A549 (cell line): ENCODE results near the gene LIMCH1. TPM values are rescaled to one million over a fixed set of nuclear protein-coding genes. Genes with fewer than 3 reads are reported as not detected.

Experiments used
- ATAC-seq, 2 experiments: fragments of 200-7000 bp in 1 of 2; fragments of >200 bp in 1 of 2; cut with Nextera tagmentation in 1 of 2; cut with Tn5 transposase in 1 of 2; 3 replicates each; pipeline versions ENCODE4 v1.8.0 to v1.9.1; 2018 to 2020; ENCODE audit warnings: mild to moderate bottlenecking in 1 of 2, moderate library complexity in 1 of 2
- CTCF ChIA-PET: fragments of 300-600 bp; sonication (Branson Sonifier 250); formaldehyde crosslinking; extraction: SDS; loops from one replicate; lab custom pipeline; 2021; ENCODE audit warnings: antibody characterized with exemption, inconsistent platforms; lab: Yijun Ruan, JAX
- POLR2A ChIA-PET: fragments of 350-600 bp; formaldehyde crosslinking; extraction: SDS; loops from one replicate; lab custom pipeline; 2021; ENCODE audit warnings: antibody characterized with exemption, inconsistent platforms; lab: Yijun Ruan, JAX
- DNase-seq, 2 experiments: peaks; one replicate each; pipeline versions ENCODE4 v3.0.0 to v3.0.0-alpha.2; 2011 to 2016; ENCODE audit warnings: low read depth in 1 of 2, low spot score in 1 of 2
- FAIRE-seq: peaks from 2 replicates; lab custom pipeline; 2011; peaks lifted over from hg19 to GRCh38; lab: Jason Lieb, UNC
- H3K27ac ChIP-seq, 2 experiments: fragments of >200 bp; sonication (Bioruptor Twin); formaldehyde crosslinking; 3 replicates each; pipeline ENCODE4 v1.5.1; 2016 to 2017
- H3K4me1 ChIP-seq: fragments of >200 bp; sonication (Bioruptor Twin); formaldehyde crosslinking; 3 replicates; pipeline ENCODE4 v1.6.1; 2016
- H3K4me2 ChIP-seq: fragments of >200 bp; sonication (Bioruptor Twin); formaldehyde crosslinking; 3 replicates; pipeline ENCODE4 v1.6.1; 2016
- H3K4me3 ChIP-seq: fragments of >200 bp; sonication (Bioruptor Twin); formaldehyde crosslinking; 3 replicates; pipeline ENCODE4 v1.5.1; 2016
- H3K9me3 ChIP-seq: fragments of >200 bp; sonication (Bioruptor Twin); formaldehyde crosslinking; 3 replicates; pipeline ENCODE4 v1.6.1; 2016
- BHLHE40 ChIP-seq: IDR thresholded peaks from 2 replicates; pipeline ENCODE4 v1.6.1; 2012; ENCODE audit warnings: low read depth, low read length, inconsistent platforms
- CEBPB ChIP-seq, 2 experiments: fragments of >200 bp in 1 of 2; sonication (Bioruptor Twin) in 1 of 2; formaldehyde crosslinking in 1 of 2; IDR thresholded peaks; 2 replicates each; pipeline ENCODE4 v1.6.1; 2012 to 2016
- CHD2 ChIP-seq: fragments of 150-350 bp; IDR thresholded peaks from 2 replicates; pipeline ENCODE4 v1.6.1; 2014; ENCODE audit warnings: low read length; ENCODE audit not compliant: partially characterized antibody
- HDAC2 ChIP-seq: fragments of 200-600 bp; sonication (generic); IDR thresholded peaks from 2 replicates; pipeline ENCODE4 v1.6.1; 2016
- KDM5A ChIP-seq: fragments of 200-600 bp; sonication (generic); IDR thresholded peaks from 2 replicates; pipeline ENCODE4 v1.6.1; 2016; ENCODE audit warnings: antibody characterized with exemption, mild to moderate bottlenecking
- MAZ ChIP-seq: fragments of 150-350 bp; IDR thresholded peaks from 2 replicates; pipeline ENCODE4 v1.6.1; 2014; ENCODE audit warnings: antibody characterized with exemption, low read depth, low read length, borderline replicate concordance
- PBX3 ChIP-seq: IDR thresholded peaks from 2 replicates; pipeline ENCODE4 v1.6.1; 2012
- POLR2A ChIP-seq: IDR thresholded peaks from 2 replicates; pipeline ENCODE4 v1.6.1; 2012; ENCODE audit warnings: mild to moderate bottlenecking, low read length
- POLR2AphosphoS2 ChIP-seq: conservative IDR thresholded peaks from 2 replicates; pipeline ENCODE4 v1.6.1; 2012; ENCODE audit warnings: low read length, improper control_type of control experiment, inconsistent platforms
- RARB ChIP-seq: fragments of 250-450 bp; sonication (Bioruptor Pico); IDR thresholded peaks from 2 replicates; pipeline ENCODE4 v1.8.0; 2021; ENCODE audit warnings: mild to moderate bottlenecking, moderate library complexity
- RCOR1 ChIP-seq: fragments of 150-350 bp; IDR thresholded peaks from 2 replicates; pipeline ENCODE4 v1.6.1; 2014; ENCODE audit warnings: antibody characterized with exemption, low read length, low read depth
- REST ChIP-seq: fragments of 200-600 bp; sonication (generic); IDR thresholded peaks from 2 replicates; pipeline ENCODE4 v1.6.1; 2016; ENCODE audit warnings: antibody characterized with exemption, mild to moderate bottlenecking, moderate library complexity
- WGBS: methylation state at CpG from one replicate; pipeline ENCODE4 v1.1.6; 2017; ENCODE audit errors: missing lambda C conversion rate; 5-methylcytosine and 5-hydroxymethylcytosine counted together
- polyA plus RNA-seq, 4 experiments: library from polyadenylated mRNA; depleted of rRNA in 3 of 4; stranded (reverse); fragments of >200 nt; fragmentation: RNase III in 1 of 4; extraction: RNeasy Plus Mini Kit Qiagen cat#74134 plus additional on column Dnase treatment in 1 of 4; gene quantifications; 2 replicates in 3 of 4; 3 replicates in 1 of 4; pipeline ENCODE4 v1.2.3, GENCODE V29; 2011 to 2017
- TF ChIP-seq, protein P1 (sequence below): IDR thresholded peaks from 2 replicates; pipeline ENCODE4 v1.6.1; 2012
- TF ChIP-seq, protein P2 (sequence below): fragments of >200 bp; sonication (Bioruptor Twin); formaldehyde crosslinking; IDR thresholded peaks from 2 replicates; pipeline ENCODE4 v1.6.1; 2016
- TF ChIP-seq, protein P3 (sequence below): fragments of 150-350 bp; IDR thresholded peaks from 2 replicates; pipeline ENCODE4 v1.6.1; 2014; ENCODE audit warnings: low read depth, mild to moderate bottlenecking, low read length
- TF ChIP-seq, protein P4 (sequence below): IDR thresholded peaks from 2 replicates; pipeline ENCODE4 v1.6.1; 2012; ENCODE audit warnings: low read depth, borderline replicate concordance

LIMCH1 gene
- polyA plus RNA-seq, 2 of the 4 experiments (the other 2 are of a cell fraction): 52.9 to 88.9 TPM

DNA sequence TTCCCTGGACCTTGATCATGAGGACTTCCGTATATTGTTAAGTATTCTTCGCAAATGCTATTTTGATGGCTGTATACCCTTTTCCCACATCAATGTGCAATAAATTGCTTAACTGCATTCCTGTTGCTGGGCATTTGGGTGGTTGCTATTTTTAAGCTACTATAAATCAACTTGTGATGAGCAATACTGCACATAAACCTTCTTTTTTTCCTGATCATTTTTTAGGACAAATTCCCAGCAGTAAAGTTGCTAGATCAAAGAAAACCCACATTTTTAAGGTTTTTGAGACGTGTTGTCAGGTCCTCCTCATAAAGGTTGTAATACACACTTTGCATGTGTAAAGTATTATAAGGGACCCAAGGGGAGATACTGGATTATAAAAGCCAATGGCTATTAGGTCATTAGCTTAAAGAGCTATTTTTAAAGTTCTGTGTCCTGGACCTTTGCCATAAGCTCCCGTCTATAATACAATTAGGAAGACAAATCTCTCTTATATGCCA, 35.6 kb downstream of the LIMCH1 start:
- Histone ChIP-seq H3K4me1 (peaks cover 48% of the 10 kb centered on the region), H3K4me3 (no peak overlapping the region), H3K27ac (peak overlapping the region; percentile 35 to 48; a peak in 2 of 6 replicates), H3K4me2 (peak overlapping the region; percentile 22; the same call in 2 of the 3 replicates), H3K9me3 (no peaks in the 10 kb centered on the region)
- DNase-seq (no peak), FAIRE-seq (no peak), ATAC-seq (no peak; a peak in 1 of 6 replicates)
- CTCF ChIA-PET: no interaction called here
- POLR2A ChIA-PET: no interaction called here
- 72% methylated on average over 4 of the region's 4 CpGs for WGBS
- TF ChIP-seq, protein P1, sequence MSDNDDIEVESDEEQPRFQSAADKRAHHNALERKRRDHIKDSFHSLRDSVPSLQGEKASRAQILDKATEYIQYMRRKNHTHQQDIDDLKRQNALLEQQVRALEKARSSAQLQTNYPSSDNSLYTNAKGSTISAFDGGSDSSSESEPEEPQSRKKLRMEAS: no peak
- TF ChIP-seq, protein P2, sequence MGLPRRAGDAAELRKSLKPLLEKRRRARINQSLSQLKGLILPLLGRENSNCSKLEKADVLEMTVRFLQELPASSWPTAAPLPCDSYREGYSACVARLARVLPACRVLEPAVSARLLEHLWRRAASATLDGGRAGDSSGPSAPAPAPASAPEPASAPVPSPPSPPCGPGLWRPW: no peak
- TF ChIP-seq BHLHE40: no peak
- no peak for TF ChIP-seq POLR2AphosphoS2
- TF ChIP-seq RARB (CRISPR knock-in tag): no peak
- no peak for TF ChIP-seq MAZ
- TF ChIP-seq POLR2A: no peak
- TF ChIP-seq, protein P3, sequence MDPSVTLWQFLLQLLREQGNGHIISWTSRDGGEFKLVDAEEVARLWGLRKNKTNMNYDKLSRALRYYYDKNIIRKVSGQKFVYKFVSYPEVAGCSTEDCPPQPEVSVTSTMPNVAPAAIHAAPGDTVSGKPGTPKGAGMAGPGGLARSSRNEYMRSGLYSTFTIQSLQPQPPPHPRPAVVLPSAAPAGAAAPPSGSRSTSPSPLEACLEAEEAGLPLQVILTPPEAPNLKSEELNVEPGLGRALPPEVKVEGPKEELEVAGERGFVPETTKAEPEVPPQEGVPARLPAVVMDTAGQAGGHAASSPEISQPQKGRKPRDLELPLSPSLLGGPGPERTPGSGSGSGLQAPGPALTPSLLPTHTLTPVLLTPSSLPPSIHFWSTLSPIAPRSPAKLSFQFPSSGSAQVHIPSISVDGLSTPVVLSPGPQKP: no peak
- TF ChIP-seq REST: no peak
- TF ChIP-seq KDM5A: no peak

DNA sequence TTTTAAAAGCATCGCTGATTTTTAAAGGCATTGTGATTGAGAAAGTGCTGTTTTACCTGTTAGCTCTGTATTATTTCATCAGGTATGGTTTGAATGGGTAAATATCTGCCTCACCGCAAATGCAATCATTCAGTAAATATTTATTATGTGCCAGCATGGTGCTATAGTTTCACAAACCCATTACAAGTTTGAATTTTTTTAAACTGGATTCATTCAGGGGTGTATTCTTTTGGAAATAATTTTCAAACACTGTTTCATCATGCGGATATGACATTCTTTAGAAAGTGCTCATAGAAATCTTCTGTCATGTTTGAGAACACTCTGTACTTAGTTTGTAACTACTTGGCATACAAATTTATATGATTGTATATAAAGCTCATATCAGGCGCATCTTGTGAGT, 37.2 kb downstream of the LIMCH1 start:
- no peaks in the 10 kb centered on the region for H3K9me3 ChIP-seq
- peak overlapping the region; percentile 56 to 72; a peak in 4 of 6 replicates for H3K27ac ChIP-seq
- no peak overlapping the region for H3K4me3 ChIP-seq
- FAIRE-seq (no peak), ATAC-seq (no peak; a peak in 1 of 6 replicates), DNase-seq (no peak)
- 40% methylated on average over 4 of the region's 4 CpGs for WGBS
- peak overlapping the region; percentile 57 for H3K4me2 ChIP-seq
- POLR2A ChIA-PET: no interaction called here
- peaks cover 53% of the 10 kb centered on the region for H3K4me1 ChIP-seq
- CTCF ChIA-PET: interaction anchor here (0.6 to 1.2 kb wide), 2 partner anchors 40 to 295 kb away, joined by 3 to 4 read pairs; no protein-coding TSS in a partner anchor
- TF ChIP-seq CEBPB (IDR thresholded peaks at IDR 0.05) (peak in 1 of 2 experiments; percentile 39; a peak in 1 of 4 replicates), CHD2 (no peak)

DNA sequence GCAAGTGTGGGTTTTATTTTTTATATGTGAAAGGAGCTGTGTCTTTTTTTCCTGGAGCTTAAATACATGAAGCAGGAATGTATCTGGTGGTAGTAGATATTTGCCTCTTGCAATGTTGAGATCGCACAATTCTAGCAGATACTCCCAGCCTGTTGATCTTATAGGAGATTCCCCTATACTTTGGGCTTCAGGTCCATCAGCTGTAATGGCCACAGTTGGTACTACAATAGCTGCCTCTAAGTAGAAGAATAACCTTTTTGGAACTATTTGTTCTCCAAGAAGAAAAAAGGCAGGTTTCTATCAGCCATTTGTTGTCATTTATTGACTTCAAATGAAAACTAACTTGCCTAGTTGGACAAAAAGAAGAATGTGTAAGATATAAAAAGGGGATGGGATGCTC, 37.7 kb downstream of the LIMCH1 start:
- H3K9me3 ChIP-seq: no peaks in the 10 kb centered on the region
- DNase-seq (no peak), FAIRE-seq (no peak), ATAC-seq (peak; percentile 70 to 73; a peak in 4 of 6 replicates)
- peaks cover 53% of the 10 kb centered on the region for H3K4me1 ChIP-seq
- H3K4me2 ChIP-seq: peak overlapping the region; percentile 57
- ChIA-PET CTCF (interaction anchor here (0.6 to 1.2 kb wide), 2 partner anchors 41 to 295 kb away, joined by 3 to 4 read pairs; no protein-coding TSS in a partner anchor), POLR2A (no interaction called here)
- WGBS: 67% methylated on average over 1 of the region's 1 CpG
- no peak for TF ChIP-seq PBX3
- no peak for TF ChIP-seq HDAC2
- no peak for TF ChIP-seq RCOR1
- no peak for TF ChIP-seq REST
- TF ChIP-seq, protein P4, sequence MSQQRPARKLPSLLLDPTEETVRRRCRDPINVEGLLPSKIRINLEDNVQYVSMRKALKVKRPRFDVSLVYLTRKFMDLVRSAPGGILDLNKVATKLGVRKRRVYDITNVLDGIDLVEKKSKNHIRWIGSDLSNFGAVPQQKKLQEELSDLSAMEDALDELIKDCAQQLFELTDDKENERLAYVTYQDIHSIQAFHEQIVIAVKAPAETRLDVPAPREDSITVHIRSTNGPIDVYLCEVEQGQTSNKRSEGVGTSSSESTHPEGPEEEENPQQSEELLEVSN: no peak
- peak overlapping the region; percentile 56 to 72; a peak in 4 of 6 replicates for H3K27ac ChIP-seq
- H3K4me3 ChIP-seq: no peak overlapping the region
